ENCODE measurements around the gene RNF115.
A peak's percentile ranks its signal among the peaks of the same experiment; 100 is the strongest.

DNA sequence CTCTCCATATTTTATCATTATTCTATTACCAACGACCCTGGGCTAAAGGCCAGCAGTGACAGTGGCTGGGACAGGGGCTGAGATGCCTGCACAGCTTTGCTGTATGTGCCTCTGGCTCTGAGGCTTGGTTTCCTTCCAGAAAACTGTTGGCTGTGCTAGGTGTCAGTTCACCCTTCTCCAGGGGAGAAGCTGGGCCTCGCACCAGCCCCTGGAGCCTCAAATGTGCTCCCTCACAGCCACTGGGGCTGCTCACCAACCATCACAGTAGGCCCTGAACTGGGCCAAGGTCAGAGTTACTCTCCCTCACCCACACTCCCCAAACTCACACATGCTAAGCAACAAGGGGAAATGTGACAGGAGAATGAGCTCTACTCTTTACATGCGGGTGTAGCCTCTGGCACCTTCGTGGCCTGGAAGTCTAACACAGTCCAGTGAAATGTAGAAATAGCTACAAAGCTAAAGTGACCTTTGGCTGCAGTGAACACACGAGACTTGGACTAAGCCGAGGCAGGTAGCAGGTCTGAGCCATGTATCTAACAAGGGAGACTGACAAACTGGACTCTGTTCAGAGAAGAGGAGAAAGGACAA lies 109.3 kb downstream of the RNF115 start:
- TF ChIP-seq POLR2A (IDR thresholded peaks at IDR 0.05), result peak in 1 of 2 donors; percentile 19
- TF ChIP-seq, protein P1, sequence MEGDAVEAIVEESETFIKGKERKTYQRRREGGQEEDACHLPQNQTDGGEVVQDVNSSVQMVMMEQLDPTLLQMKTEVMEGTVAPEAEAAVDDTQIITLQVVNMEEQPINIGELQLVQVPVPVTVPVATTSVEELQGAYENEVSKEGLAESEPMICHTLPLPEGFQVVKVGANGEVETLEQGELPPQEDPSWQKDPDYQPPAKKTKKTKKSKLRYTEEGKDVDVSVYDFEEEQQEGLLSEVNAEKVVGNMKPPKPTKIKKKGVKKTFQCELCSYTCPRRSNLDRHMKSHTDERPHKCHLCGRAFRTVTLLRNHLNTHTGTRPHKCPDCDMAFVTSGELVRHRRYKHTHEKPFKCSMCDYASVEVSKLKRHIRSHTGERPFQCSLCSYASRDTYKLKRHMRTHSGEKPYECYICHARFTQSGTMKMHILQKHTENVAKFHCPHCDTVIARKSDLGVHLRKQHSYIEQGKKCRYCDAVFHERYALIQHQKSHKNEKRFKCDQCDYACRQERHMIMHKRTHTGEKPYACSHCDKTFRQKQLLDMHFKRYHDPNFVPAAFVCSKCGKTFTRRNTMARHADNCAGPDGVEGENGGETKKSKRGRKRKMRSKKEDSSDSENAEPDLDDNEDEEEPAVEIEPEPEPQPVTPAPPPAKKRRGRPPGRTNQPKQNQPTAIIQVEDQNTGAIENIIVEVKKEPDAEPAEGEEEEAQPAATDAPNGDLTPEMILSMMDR (IDR thresholded peaks at IDR 0.05), result no peak
